GM19023 (cell line): Measurements from ENCODE around the gene TMED10.

Source experiments
- ATAC-seq: cut with Tn5 transposase; IDR thresholded peaks from one replicate; pipeline ENCODE4 v1.9.1; 2021; ENCODE audit warnings: mild to moderate bottlenecking, moderate library complexity; ENCODE audit not compliant: unreplicated experiment

TMED10 gene

GRCh38 chr14:75090353-75090752 lies 86.1 kb downstream of the TMED10 start:
- ATAC-seq: no peak

- no peak for ATAC-seq
These were observed 87.6 kb downstream of the TMED10 start for GRCh38 chr14:75088566-75089373.

GRCh38 chr14:75088153-75088552 lies 88.3 kb downstream of the TMED10 start:
- no peak for ATAC-seq

GRCh38 chr14:75084513-75084912 lies 91.9 kb downstream of the TMED10 start:
- no peak for ATAC-seq

- ATAC-seq: no peak
These were observed 93.1 kb downstream of the TMED10 start for GRCh38 chr14:75083271-75083670.

- ATAC-seq: no peak
These were observed 94.7 kb downstream of the TMED10 start for GRCh38 chr14:75081660-75082229.
